ENCODE results near the gene FICD. TPM values are rescaled to one million over a fixed set of nuclear protein-coding genes. Genes with fewer than 3 reads are reported as not detected.

Gene FICD
- total RNA-seq, 1 donor from 2014 or later: 4.8 TPM

GRCh38 chr12:108561852-108562347 lies 46.8 kb downstream of the FICD start:
- Mint-ChIP-seq H3K27ac (ENCODE audit: unreplicated experiment) (peak overlapping the region; percentile 100), H3K36me3 (ENCODE audit: unreplicated experiment) (no peaks in the 10 kb centered on the region), H3K27me3 (ENCODE audit: unreplicated experiment) (peaks cover 4% of the 10 kb centered on the region), H3K9me3 (ENCODE audit: unreplicated experiment) (peaks cover 2% of the 10 kb centered on the region), H3K4me1 (ENCODE audit: low read depth, unreplicated experiment) (peaks cover 21% of the 10 kb centered on the region), H3K4me3 (ENCODE audit: unreplicated experiment) (peak overlapping the region; percentile 100)
- DNase-seq: no peak
- TF ChIP-seq CTCF (IDR thresholded peaks at IDR 0.05; ENCODE audit: partially characterized antibody, unreplicated experiment): no peak

GRCh38 chr12:108562348-108563135 lies 47.5 kb downstream of the FICD start, which contains the start of gene ISCU:
Gene ISCU, plus strand, starts transcription at chr12:108562596. Its CDS starts 27 bp downstream, at chr12:108562623.
- peak; percentile 99 for DNase-seq
- H3K36me3 Mint-ChIP-seq (ENCODE audit: unreplicated experiment): no peaks in the 10 kb centered on the region
- TF ChIP-seq CTCF (IDR thresholded peaks at IDR 0.05; ENCODE audit: partially characterized antibody, unreplicated experiment): no peak
- peak within 1 kb of the TSS; percentile 100 for H3K4me3 Mint-ChIP-seq (ENCODE audit: unreplicated experiment)
- peak within 1 kb of the TSS; percentile 100 for H3K27ac Mint-ChIP-seq (ENCODE audit: unreplicated experiment)
- peaks cover 4% of the 10 kb centered on the region for H3K27me3 Mint-ChIP-seq (ENCODE audit: unreplicated experiment)
- peaks cover 2% of the 10 kb centered on the region for H3K9me3 Mint-ChIP-seq (ENCODE audit: unreplicated experiment)
- peaks cover 21% of the 10 kb centered on the region for H3K4me1 Mint-ChIP-seq (ENCODE audit: low read depth, unreplicated experiment)

- no peak for TF ChIP-seq CTCF (IDR thresholded peaks at IDR 0.05; ENCODE audit: partially characterized antibody, unreplicated experiment)
- Mint-ChIP-seq H3K27ac (ENCODE audit: unreplicated experiment) (peak overlapping the region; percentile 89), H3K36me3 (ENCODE audit: unreplicated experiment) (no peaks in the 10 kb centered on the region)
Measured at GRCh38 chr12:108563136-108563803, 48.2 kb downstream of the FICD start.

DNA sequence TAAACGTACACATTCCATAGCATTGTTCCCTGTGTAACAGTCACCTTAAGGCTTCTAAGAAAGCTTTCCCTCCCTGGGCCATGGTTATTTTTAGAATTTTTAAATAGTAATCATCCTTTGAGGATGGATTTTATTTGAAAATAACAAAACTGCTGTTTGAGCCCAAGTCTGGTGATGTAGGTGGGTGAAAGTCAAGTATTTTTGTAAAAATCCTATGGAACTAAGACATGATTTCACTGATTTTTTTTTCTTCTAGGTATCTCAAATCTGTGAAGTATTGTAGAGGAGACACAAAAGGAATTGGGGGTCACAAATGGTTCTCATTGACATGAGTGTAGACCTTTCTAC lies 48.7 kb downstream of the FICD start:
- Mint-ChIP-seq H3K4me1 (ENCODE audit: low read depth, unreplicated experiment) (peaks cover 24% of the 10 kb centered on the region), H3K27ac (ENCODE audit: unreplicated experiment) (peak overlapping the region; percentile 33), H3K36me3 (ENCODE audit: unreplicated experiment) (no peaks in the 10 kb centered on the region), H3K27me3 (ENCODE audit: unreplicated experiment) (peaks cover 4% of the 10 kb centered on the region), H3K9me3 (ENCODE audit: unreplicated experiment) (peaks cover 2% of the 10 kb centered on the region), H3K4me3 (ENCODE audit: unreplicated experiment) (peak overlapping the region; percentile 92)
- DNase-seq: no peak
- no peak for TF ChIP-seq CTCF (IDR thresholded peaks at IDR 0.05; ENCODE audit: partially characterized antibody, unreplicated experiment)

More at GRCh38 chr12:108563136-108563803, 48.2 kb downstream of the FICD start:
- peaks cover 4% of the 10 kb centered on the region for H3K27me3 Mint-ChIP-seq (ENCODE audit: unreplicated experiment)
- peaks cover 2% of the 10 kb centered on the region for H3K9me3 Mint-ChIP-seq (ENCODE audit: unreplicated experiment)
- H3K4me1 Mint-ChIP-seq (ENCODE audit: low read depth, unreplicated experiment): peaks cover 21% of the 10 kb centered on the region
- DNase-seq: peak; percentile 78
- peak overlapping the region; percentile 92 for H3K4me3 Mint-ChIP-seq (ENCODE audit: unreplicated experiment)

Measured in glutamatergic neuron (in vitro differentiated cells).